Hippocampal formation (tissue), 2 donors: ENCODE results near the gene GPR55.

Experiments used
- DNase-seq, 2 donors: peaks; one replicate each; lab custom pipeline; 2025; lab: John Stamatoyannopoulos, UW

Gene GPR55

GRCh38 chr2:230934231-230935129 is 9.4 kb upstream of the GPR55 start:
- DNase-seq, result no peak

- no peak for DNase-seq
These were observed 8.6 kb upstream of the GPR55 start for GRCh38 chr2:230933521-230934180.

DNA sequence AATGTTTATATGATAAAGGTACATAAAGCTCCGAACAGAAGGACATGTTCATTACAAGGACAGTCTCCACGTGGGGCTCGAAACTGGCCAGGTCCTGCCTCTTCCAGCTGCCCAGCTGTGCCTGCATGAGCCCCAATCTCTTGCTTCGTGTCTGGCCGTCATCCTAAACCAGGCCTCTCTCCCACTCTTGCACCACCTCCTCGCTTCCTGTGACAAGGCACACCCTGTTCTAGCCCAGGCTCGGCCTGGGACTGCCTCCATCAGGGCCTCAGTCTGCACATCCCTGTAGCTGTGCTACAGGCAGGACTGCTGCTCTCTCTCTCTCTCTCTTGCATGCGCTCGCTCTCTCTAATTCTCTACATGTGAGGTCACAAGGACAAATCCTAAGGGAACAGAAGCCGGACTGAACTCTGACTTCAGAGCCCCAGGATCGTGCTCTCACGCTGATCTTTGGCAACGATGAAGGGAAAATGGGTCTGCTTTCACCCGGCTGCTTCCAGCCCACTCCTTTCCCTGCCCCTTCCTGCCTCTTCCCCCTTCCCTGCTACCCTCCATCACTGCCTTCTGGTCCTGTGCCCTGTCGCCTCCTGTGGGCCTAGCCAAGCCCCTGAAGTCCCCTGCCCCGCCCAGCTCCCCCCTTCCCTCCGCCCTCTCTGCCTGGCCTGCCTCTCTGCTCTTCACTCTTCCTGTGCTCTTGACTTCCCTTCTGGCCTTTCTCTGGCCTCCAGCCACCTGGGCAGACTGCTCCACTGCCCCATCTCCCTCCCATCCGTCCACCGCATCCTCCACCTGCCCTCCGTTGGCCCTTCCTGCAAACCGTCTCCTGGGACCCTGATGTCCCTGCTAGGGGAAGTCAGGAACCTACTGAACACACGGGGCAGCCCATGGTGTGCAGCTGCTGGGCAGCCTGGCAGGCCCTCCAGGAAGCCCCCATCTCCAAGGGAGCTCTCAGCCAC is 7.8 kb upstream of the GPR55 start:
- DNase-seq, result no peak

DNA sequence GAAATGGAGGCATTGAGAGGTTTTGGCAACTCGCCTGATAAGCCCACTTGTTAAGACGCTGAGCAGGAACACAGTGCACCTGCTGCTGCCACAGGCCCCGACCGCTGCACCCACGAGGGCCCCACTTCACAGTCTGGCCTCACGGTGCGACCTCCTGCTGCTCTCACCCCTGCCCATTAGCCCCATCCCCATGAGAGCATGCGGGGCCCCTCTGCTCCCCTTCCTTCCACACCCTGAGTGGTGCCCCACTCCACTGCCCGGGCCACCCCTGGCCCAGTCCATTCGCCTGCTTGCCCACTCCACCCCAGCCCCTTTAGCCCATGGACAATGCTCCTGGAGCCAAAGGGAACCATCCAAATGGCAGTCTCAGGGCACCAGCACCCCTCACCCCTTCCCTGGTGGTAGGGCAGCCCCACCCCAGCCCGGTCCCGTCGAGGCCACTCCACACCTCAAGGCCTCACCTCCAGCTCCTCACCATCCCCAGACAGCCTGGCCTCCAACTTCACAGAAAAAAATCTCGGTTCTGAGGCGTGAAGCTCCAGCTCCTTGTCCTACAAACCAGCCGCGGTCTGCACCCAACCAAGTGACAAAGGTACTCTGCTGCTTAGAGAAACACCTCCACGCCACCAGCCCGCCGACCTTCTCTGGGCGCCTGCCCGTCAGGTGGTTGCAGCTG is 6.7 kb upstream of the GPR55 start:
- no peak for DNase-seq

- no peak for DNase-seq
These were observed 6.0 kb upstream of the GPR55 start for GRCh38 chr2:230930928-230931555.

DNA sequence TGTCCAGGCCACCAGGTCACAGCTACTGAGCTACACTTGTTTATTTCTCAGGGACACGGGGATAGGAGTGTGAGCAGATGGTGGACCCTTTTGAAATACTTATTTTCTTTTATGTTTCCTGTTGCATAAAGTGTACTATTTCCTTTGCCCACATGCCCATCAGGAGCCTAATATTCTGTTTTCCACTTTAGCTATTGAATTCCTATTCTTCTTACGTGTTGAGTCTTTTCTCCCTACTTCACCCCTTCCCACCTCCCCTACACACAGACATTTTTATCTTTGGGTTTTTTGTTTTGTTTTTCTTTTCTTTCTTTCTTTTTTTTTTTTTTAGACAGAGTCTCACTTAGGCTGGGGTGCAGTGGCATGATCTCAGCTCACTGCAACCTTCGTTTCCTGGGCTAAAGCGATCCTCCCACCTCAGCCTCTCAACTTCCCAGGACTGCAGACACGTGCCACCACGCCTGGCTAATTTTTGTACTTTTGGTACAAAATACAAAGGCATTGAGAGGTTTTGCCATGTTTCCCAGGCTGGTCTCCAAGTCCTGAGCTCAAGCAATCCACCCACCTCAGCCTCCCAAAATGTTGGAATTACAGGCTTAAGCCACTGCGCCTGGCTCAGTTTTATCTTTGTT is 5.2 kb upstream of the GPR55 start:
- no peak for DNase-seq

DNA sequence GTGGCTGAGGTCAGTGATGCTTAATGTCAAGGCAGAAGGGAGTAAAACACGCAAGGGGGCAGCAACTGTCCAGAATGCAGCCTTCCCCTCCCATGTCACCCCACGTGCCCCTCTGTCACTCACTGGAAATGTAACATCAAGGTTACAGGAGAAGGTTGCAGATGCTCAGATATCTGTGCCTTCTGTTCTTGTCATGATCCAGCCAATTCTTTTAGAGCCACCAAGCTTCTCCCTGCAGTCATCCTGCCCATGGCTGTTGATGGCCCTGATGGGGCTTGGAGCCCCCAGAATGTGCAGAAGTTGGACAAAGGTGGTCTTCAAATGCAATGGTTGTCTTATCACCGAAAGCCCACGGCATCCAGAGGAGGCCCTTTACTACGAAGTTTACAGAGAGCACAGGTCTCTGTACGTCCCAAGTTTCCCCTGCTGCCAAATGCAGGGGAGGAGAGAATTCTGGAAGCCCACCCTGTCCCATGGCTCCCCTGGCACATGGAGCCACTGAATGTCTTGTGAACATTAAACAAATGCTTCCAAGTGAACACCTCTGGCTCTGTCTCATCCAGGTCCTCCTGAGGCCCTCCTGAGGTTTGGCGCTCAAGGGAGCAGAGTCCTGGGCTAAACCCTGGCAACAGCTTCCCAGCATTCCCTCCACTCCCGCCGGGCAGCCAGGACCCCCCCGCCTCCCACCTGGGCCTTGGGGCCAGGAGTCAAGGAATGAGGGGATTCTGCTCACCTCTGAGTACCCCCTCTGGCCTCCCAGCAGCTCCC is 4.5 kb upstream of the GPR55 start:
- DNase-seq, result no peak

DNA sequence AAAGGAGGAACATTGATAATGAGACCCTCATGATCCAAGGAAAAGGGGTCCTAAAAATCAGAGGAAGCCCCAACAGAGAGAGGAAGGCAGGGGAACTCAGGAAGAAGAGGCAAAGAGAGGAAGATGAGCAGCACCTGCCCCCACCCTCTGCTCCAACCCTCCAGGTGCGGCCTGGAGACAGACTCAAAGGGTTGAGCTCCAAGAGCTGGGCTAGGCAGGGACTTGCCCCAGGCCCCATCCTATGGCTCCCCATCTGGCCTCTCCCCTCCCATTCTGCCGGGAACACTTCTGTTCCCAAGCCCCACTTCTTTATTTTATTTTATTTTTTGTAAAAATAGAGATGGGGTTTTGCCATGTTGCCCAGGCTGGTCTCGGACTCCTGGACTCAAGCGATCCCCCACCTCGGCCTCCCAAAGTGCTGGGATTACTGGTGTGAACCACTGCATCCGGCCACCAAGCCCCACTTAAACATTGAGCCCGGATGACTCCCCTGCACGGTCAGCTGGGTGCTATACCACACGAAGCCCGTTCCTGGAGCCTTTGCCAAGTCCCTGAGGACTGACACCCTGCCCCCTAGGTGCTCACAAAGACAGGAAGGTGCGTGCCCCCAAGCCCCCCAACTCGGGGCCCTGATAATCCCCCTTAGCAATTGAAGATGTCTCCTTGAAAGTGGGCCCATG is 3.8 kb upstream of the GPR55 start:
- DNase-seq, result no peak

DNA sequence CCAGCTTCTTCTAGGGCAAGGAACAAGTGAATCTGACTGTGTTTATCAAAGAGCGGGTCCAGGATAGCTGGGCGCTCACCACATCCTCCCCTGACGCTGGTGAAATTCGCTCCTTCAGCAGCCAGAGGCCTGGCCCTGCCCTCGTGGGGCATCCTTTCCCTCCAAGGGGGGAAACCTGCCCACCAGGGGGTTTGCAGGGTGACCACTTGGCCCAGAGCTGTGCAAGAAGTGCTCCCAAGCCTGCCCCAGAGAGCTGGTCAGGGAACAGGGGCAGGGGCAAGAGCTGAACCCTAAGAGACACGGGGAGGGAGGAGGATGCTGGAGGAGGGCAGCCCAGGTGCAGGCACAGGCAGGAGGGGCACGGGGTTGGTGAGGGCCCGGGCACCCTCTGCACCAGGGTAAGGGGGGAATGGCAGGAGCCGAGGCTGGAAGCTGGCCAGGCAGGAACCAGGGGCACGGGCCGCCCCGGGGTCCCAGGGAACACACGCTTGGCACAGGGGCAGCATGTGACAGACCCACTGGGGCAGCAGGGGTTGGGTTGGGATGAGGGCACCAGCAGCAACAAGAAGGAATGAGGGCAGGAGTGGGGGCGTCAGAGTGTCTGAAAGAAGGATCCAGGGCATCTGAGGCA is 2.8 kb upstream of the GPR55 start:
- DNase-seq, result no peak

- DNase-seq, result no peak
These were observed 1.1 kb upstream of the GPR55 start for GRCh38 chr2:230925879-230926765.

- DNase-seq, result no peak
These were observed 419 bp upstream of the GPR55 start for GRCh38 chr2:230925443-230925878.

GRCh38 chr2:230924092-230924469 is 961 bp downstream of the GPR55 start:
- DNase-seq, result no peak

- DNase-seq, result no peak
These were observed 1.9 kb downstream of the GPR55 start for GRCh38 chr2:230922951-230923717.

DNA sequence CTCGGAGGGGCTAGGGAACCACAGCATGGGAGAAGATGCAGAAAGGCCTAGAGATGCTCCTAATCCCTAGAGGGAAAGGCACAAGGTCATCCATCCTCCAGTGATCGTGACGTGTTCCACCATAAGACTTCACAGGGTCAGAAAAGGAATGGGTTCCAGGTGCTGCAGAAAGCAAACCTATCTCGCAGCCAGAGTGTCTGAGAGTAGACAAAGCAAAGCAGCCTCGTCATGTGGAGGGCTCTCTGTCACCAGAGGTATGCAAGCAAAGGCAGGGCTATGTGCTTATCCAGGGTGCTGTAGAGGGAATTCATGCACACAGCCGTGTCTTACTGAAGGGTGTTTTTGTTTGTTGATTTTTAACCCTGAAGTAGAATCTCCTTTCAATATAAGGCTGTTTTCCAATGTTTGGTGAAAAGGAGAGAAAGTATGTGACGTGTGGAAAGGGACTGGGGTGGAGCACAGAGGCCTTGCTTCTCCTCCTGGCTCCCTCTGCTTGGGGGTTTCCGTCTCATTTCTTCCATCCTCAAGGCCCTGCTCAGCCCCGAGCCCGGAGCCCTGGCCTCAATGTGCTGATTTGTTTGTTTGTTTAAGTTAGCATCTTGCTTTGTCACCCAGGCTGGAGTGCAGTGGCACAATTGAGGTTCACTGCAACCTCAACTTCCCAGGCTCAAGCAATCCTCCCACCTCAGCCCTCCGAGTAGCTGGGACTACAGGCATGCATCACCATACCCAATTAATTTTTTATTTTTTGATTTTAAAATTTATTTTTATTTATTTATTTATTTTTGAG is 3.0 kb downstream of the GPR55 start:
- DNase-seq, result no peak

- no peak for DNase-seq
These were observed 4.9 kb downstream of the GPR55 start for GRCh38 chr2:230920167-230920566.

GRCh38 chr2:230919681-230920080 is 5.4 kb downstream of the GPR55 start:
- DNase-seq, result no peak
